Measurements from ENCODE around the gene SARS1.

Gene SARS1

DNA sequence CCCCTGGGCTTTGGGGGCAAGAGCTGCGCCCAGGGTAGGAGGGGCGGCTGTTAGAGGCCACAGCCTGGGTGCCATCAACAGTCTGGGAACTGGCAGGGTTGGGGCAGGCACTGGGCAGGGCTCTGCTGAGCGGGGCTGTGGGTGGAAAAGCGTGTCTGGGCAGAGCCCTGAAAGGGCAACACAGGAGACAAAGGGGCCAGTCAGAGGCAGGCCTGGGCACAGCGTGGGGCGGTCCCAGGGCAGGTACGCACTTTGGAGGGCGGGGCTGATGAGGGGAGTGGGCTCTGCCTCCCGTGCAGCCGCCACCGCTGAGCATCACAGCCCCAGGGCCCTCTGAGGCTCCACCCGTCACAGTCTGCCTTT lies 49.5 kb downstream of the SARS1 start:
- DNase-seq (ENCODE audit: low spot score): no peak

DNA sequence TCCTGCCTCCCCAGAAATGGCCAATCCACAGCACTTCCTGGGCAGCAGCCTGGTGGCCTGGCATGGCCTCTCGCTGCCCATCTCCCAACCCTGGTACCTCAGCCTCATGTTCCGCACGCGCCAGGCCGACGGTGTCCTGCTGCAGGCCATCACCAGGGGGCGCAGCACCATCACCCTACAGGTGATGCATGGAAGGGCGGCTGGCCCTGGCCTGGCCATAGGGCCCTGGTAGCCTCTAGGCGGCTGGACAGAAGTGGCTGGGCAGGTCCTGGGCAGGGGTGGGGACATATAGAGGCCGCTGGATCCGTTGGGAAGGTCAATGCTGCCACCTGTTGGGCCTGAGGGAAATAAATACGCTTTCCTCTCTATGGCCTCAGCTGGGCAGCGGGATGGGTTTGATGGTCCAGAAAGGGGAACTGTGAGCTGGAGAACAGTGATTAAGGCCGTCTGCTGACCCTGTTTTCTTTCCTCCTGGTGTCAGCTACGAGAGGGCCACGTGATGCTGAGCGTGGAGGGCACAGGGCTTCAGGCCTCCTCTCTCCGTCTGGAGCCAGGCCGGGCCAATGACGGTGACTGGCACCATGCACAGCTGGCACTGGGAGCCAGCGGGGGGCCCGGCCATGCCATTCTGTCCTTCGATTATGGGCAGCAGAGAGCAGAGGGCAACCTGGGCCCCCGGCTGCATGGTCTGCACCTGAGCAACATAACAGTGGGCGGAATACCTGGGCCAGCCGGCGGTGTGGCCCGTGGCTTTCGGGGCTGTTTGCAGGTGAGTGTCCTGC lies 50.1 kb downstream of the SARS1 start:
- peak; percentile 80 for DNase-seq (ENCODE audit: low spot score)

DNA sequence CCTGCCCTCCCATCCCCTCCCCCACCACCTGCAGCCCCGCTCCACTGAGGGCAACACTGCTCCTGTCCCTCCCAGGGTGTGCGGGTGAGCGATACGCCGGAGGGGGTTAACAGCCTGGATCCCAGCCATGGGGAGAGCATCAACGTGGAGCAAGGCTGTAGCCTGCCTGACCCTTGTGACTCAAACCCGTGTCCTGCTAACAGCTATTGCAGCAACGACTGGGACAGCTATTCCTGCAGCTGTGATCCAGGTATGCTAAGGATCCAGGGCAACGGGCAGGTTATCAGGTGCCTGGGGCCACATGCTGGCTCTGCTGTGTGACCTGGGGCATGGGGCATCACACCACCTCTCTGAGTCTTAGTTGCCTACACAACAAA lies 50.6 kb downstream of the SARS1 start:
- no peak for DNase-seq (ENCODE audit: low spot score)

DNA sequence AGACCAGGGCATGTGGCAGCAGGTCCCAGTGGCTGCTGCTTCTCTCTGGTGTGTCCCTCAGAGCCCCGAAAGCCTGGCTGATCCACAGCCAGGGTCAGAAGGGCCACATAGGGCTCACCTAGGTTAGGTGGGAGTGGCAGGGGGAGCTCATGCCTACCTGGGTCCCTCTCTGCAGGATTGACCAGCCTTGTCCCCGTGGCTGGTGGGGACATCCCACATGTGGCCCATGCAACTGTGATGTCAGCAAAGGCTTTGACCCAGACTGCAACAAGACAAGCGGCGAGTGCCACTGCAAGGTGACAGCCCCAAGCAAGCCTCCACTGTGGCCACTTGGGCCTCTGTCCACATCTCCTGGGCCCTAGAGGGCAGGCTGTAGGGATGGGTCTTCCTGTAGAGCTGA lies 51.3 kb downstream of the SARS1 start:
- DNase-seq (ENCODE audit: low spot score): no peak

DNA sequence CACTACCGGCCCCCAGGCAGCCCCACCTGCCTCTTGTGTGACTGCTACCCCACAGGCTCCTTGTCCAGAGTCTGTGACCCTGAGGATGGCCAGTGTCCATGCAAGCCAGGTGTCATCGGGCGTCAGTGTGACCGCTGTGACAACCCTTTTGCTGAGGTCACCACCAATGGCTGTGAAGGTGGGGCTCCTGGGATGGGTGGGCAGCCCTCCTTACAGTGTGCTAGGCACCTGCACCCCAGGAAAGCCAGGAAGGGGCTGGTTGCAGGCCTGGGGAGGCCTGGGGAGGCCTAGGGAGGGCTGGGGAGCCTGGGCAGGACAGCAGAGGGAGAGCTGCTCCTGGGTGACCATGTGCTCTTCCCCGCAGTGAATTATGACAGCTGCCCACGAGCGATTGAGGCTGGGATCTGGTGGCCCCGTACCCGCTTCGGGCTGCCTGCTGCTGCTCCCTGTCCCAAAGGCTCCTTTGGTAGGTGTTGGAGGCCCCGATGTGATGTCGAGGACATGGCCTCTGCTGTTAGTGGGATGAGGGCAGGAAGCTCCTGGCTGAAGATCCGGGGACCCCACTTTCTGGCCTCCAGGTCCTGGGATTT lies 52.1 kb downstream of the SARS1 start:
- no peak for DNase-seq (ENCODE audit: low spot score)

DNA sequence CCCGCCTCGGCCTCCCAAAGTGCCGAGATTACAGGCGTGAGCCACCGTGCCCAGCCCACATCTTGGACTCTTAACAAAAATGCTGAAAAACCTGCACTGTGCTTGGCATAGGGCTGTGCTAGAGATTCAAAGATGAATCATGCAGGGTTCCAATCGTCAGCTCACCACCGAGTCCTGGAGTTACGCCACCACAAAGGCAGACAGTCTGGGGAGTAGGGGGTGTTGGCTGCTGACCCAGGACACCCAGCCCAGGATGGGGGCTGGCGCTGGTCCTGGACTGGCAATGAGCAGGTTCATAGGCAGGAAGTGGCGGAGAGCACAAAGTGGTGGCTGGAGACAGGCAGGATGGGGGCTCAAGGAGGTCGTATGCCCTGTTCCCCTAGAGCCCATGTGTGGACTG lies 53.2 kb downstream of the SARS1 start:
- DNase-seq (ENCODE audit: low spot score): no peak

DNA sequence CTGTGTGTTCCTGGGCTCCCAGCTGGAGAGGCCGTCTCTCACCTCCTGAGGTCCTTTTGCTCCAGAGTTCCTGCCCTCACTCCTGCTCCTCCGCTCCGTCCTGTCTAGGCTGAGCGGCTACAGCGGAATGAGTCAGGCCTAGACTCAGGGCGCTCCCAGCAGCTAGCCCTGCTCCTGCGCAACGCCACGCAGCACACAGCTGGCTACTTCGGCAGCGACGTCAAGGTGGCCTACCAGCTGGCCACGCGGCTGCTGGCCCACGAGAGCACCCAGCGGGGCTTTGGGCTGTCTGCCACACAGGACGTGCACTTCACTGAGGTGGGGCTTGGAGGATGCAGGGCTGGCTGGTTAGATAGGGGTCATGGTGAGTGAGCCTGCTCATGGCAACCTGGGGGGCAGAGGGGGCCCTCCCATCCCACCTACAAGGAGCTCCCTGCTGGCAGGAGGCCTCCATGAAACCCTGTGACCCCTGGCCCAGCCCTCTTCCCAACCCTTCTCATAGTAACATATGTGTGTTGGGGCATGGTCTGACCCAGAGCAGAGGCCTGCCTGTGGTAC lies 54.1 kb downstream of the SARS1 start:
- DNase-seq (ENCODE audit: low spot score): no peak

DNA sequence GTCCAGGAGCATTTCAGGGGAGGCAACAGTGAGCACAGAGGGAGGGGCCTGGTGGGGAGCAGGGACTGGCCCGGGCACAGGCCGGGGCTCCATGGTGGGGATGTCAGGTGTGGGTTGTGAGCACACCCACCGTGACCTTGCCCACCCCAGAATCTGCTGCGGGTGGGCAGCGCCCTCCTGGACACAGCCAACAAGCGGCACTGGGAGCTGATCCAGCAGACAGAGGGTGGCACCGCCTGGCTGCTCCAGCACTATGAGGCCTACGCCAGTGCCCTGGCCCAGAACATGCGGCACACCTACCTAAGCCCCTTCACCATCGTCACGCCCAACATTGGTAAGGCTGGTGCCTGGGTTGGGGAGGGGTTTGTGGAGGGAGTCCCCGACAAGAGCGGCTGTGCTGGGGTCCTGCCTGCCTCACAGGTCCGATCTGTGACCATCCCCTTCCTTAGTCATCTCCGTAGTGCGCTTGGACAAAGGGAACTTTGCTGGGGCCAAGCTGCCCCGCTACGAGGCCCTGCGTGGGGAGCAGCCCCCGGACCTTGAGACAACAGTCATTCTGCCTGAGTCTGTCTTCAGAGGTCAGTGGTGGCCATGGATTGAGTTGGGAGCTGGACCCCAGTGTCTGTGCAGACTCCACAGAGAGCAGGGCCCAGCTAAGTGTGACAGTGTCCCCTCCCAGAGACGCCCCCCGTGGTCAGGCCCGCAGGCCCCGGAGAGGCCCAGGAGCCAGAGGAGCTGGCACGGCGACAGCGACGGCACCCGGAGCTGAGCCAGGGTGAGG lies 54.9 kb downstream of the SARS1 start:
- DNase-seq (ENCODE audit: low spot score): no peak

DNA sequence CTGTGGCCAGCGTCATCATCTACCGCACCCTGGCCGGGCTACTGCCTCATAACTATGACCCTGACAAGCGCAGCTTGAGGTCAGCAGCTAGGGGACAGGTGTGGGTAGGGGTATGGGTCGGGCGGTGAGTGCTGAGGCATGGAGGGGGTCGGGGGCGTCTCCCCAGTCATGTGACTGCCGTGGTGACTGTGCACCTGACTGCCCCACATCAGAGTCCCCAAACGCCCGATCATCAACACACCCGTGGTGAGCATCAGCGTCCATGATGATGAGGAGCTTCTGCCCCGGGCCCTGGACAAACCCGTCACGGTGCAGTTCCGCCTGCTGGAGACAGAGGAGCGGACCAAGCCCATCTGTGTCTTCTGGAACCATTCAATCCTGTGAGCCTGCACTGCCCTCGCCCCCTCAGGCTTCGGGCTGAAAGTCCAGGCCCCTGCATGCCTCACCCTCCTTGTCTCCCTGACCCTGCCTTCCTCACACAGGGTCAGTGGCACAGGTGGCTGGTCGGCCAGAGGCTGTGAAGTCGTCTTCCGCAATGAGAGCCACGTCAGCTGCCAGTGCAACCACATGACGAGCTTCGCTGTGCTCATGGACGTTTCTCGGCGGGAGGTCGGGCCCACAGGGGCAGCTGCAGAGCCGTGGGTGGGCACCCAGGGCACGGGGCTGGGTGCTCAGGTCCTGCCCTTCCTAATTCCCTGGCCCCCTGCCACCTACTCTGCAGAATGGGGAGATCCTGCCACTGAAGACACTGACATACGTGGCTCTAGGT lies 55.7 kb downstream of the SARS1 start:
- DNase-seq (ENCODE audit: low spot score): no peak

DNA sequence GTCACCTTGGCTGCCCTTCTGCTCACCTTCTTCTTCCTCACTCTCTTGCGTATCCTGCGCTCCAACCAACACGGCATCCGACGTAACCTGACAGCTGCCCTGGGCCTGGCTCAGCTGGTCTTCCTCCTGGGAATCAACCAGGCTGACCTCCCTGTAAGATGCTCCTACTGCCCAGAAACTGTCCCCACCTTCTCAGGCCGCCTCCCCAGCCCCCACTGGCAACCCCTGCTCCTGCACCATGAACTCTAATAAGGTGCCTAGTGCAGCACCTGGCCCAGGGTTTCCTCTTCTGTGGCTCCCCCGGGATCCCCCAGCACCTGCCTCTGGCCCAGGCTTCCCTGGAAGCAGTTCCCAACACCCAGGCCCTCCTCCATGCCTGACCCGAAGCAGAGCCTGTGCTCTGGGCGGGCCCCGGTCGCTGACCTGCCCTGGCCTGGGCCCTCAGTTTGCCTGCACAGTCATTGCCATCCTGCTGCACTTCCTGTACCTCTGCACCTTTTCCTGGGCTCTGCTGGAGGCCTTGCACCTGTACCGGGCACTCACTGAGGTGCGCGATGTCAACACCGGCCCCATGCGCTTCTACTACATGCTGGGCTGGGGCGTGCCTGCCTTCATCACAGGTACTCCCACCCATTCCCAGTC lies 56.4 kb downstream of the SARS1 start:
- no peak for DNase-seq (ENCODE audit: low spot score)

DNA sequence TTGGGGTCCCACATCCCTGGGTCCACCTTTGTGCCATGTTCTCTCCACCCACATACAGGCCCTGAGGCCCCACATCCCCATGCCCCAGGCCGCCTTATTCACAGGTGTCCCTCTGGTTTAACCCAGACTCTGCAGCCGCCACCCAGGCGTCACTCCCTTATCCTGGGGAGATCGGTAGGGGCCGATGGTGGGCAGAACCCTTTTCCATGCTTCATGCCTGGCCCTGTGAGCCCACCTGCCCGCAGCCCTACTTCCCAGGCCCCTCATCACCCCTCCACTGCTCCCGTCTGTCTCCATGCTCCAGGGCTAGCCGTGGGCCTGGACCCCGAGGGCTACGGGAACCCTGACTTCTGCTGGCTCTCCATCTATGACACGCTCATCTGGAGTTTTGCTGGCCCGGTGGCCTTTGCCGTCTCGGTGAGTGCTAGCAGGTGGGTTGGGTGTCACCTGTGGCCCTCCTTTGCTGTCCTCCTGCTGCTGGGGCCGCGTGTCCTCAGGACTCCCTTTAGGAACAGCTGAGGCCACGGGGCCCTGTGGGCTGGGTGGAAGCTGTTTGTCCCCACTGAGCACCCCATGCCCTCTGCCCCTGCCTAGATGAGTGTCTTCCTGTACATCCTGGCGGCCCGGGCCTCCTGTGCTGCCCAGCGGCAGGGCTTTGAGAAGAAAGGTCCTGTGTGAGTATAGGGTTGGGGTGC lies 57.1 kb downstream of the SARS1 start:
- DNase-seq (ENCODE audit: low spot score): no peak

DNA sequence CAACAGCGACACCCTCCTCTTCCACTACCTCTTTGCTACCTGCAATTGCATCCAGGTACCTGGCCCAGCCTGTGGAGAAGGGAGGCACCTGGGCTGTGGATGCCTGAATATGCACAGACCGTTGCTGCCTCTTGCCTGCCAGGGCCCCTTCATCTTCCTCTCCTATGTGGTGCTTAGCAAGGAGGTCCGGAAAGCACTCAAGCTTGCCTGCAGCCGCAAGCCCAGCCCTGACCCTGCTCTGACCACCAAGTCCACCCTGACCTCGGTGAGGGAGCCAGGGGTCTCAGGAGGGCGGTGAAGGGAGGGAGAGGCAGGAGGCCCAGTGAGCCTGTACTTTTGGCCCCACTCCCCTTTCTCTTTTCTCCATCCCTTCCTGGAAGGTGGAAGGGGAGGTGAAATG lies 57.7 kb downstream of the SARS1 start:
- no peak for DNase-seq (ENCODE audit: low spot score)

DNA sequence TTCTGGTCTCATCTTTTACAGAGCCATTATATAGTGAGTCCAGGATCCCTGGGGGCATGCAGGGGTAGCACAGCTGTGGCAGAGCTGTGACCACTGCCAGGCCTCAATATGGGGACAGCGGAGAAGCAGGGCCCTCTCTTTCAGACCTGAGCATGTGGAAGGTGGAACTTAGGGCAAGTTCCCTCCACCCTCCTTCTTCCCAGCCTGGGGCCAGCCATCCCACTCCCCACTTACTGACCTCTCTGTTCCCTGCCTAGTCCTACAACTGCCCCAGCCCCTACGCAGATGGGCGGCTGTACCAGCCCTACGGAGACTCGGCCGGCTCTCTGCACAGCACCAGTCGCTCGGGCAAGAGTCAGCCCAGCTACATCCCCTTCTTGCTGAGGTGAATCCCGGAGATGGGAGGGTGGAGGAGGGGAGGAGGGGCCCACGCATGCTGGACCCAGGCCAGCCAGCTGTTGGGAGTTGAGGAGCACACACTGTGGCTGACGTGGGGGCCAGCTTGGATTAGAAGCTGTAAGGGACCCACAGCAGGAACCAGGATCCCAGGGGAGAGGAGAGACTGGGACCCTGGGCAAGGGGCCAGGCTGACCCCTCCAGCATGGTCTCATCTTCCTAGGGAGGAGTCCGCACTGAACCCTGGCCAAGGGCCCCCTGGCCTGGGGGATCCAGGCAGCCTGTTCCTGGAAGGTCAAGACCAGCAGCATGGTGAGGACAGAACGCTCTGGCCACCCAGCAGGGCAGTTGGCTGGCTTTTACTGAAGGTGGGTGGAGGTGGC lies 58.5 kb downstream of the SARS1 start:
- no peak for DNase-seq (ENCODE audit: low spot score)

DNA sequence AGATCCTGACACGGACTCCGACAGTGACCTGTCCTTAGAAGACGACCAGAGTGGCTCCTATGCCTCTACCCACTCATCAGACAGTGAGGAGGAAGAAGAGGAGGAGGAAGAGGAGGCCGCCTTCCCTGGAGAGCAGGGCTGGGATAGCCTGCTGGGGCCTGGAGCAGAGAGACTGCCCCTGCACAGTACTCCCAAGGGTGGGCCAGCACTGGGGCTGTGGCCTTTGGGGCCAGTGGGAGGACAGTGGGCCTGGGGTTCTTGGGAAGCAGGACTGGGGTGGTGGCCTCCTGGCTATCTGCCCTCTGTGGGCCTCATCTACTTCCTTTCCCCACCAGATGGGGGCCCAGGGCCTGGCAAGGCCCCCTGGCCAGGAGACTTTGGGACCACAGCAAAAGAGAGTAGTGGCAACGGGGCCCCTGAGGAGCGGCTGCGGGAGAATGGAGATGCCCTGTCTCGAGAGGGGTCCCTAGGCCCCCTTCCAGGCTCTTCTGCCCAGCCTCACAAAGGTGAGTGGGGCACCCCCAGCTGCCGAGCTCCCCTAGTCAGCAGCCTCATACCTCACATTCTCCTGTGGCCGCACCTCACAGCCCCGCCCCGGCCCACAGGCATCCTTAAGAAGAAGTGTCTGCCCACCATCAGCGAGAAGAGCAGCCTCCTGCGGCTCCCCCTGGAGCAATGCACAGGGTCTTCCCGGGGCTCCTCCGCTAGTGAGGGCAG lies 59.3 kb downstream of the SARS1 start:
- DNase-seq (ENCODE audit: low spot score): no peak

DNA sequence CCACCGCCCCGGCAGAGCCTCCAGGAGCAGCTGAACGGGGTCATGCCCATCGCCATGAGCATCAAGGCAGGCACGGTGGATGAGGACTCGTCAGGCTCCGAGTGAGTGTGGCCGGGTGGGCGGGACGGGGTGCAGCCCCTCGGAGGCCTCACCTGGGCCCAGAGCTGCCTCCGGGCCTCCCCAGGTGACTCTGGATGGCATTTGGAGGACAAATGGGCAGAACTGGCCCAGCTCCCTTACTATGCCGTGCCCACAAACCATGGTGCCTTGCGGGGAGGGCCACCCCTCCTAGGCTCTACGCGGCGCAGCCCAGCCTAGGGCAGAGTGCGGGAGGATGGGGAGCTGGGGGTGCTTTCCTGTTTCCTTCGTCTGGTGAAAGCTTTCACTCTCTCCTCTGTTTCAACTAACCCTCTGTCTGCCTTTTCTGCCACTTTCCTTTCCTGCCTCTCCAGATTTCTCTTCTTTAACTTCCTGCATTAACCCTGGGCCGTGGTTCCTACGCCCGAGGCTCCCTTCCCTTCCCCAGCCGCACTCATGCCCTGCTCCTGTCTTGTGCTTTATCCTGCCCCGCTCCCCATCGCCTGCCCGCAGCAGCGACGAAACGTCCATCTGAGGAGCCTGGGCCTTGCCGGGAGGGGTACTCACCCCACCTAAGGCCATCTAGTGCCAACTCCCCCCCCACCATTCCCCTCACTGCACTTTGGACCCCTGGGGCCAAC lies 60.0 kb downstream of the SARS1 start:
- no peak for DNase-seq (ENCODE audit: low spot score)

DNA sequence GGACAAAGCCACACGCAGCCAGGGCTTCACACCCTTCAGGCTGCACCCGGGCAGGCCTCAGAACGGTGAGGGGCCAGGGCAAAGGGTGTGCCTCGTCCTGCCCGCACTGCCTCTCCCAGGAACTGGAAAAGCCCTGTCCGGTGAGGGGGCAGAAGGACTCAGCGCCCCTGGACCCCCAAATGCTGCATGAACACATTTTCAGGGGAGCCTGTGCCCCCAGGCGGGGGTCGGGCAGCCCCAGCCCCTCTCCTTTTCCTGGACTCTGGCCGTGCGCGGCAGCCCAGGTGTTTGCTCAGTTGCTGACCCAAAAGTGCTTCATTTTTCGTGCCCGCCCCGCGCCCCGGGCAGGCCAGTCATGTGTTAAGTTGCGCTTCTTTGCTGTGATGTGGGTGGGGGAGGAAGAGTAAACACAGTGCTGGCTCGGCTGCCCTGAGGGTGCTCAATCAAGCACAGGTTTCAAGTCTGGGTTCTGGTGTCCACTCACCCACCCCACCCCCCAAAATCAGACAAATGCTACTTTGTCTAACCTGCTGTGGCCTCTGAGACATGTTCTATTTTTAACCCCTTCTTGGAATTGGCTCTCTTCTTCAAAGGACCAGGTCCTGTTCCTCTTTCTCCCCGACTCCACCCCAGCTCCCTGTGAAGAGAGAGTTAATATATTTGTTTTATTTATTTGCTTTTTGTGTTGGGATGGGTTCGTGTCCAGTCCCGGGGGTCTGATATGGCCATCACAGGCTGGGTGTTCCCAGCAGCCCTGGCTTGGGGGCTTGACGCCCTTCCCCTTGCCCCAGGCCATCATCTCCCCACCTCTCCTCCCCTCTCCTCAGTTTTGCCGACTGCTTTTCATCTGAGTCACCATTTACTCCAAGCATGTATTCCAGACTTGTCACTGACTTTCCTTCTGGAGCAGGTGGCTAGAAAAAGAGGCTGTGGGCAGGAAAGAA lies 61.1 kb downstream of the SARS1 start:
- no peak for DNase-seq (ENCODE audit: low spot score)

DNA sequence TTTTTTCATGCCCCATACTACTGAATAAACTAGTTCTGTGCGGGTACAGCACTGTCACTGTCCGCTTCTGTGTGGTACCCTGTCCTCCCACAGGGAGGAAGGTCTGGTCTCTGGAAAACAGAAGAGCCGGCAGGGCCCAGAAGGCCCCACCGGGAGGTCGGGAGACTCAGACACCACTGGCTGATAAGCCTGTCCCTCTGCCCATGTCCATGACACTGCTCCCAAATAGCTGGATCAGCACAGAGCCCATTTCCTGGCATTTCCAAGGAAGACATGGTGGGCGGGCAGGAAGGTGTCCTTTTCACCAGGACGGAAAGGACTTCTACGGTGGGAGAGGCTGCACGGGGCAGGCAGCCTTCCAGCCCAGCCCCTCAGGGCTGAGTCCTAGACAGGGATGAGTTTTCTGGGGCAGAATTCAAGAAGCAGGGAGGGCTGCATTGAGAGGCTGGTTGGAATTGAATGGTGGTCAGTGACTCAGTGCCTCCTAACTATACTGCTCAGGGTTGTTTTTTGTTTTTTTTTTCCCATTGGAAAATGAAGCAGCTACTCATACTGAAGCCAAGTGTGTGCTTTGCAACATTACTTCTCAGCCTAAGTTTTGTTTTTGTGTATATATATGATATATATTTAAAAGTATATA lies 62.1 kb downstream of the SARS1 start:
- no peak for DNase-seq (ENCODE audit: low spot score)

Data from activated CD4-positive, alpha-beta T cell treated with anti-CD3 and anti-CD28 coated beads, Interleukin-2, Interleukin-4, amounts not matched to agents 100 ng/mL and 50 ng/mL, durations not matched to agents 16 hours and 8 hours (primary cell).